Right atrium auricular region (tissue), 2 donors: ENCODE data around the gene NAMPT. TPM values are rescaled to one million over a fixed set of nuclear protein-coding genes. Genes with fewer than 3 reads are reported as not detected.

Experiments used
- DNase-seq: peaks from one replicate; pipeline ENCODE4 v3.0.0-alpha.2; 2019; ENCODE audit warnings: low spot score
- H3K27ac ChIP-seq, 2 donors: fragments of 200-600 bp; sonication (generic); 1 replicate in 1 of 2; 2 replicates in 1 of 2; pipeline ENCODE4 v1.5.1; 2016 to 2019
- H3K27me3 ChIP-seq, 2 donors: fragments of 200-600 bp; sonication (generic); one replicate each; pipeline versions ENCODE4 v1.5.1 to v1.6.0; 2017 to 2019
- H3K36me3 ChIP-seq: fragments of 200-600 bp; sonication (generic); one replicate; pipeline ENCODE4 v1.5.1; 2016
- H3K4me1 ChIP-seq, 2 donors: fragments of 200-600 bp; sonication (generic); one replicate each; pipeline versions ENCODE4 v1.5.1 to v1.6.0; 2017 to 2019
- H3K4me3 ChIP-seq, 2 donors: fragments of 200-600 bp; sonication (generic); 1 replicate in 1 of 2; 2 replicates in 1 of 2; pipeline ENCODE4 v1.5.1; 2017 to 2019; ENCODE audit warnings: mild to moderate bottlenecking in 1 of 2, moderate library complexity in 1 of 2
- H3K9me3 ChIP-seq, 2 donors: fragments of 200-600 bp; sonication (generic); one replicate each; pipeline ENCODE4 v1.5.1; 2019
- total RNA-seq, 2 donors: library from RNA; depleted of rRNA; stranded (reverse); fragments of >200 nt; gene quantifications; one replicate each; pipeline ENCODE4 v1.1.0, GENCODE V29; 2016
- TF ChIP-seq, protein P1 (sequence below), 2 donors: fragments of 200-600 bp; sonication (generic); IDR thresholded peaks; one replicate each; pipeline ENCODE4 v1.5.1; 2019; ENCODE audit warnings: antibody characterized with exemption in 2 of 2

The NAMPT gene
- total RNA-seq, 2 donors from 2014 or later, result 143 to 194 TPM

DNA sequence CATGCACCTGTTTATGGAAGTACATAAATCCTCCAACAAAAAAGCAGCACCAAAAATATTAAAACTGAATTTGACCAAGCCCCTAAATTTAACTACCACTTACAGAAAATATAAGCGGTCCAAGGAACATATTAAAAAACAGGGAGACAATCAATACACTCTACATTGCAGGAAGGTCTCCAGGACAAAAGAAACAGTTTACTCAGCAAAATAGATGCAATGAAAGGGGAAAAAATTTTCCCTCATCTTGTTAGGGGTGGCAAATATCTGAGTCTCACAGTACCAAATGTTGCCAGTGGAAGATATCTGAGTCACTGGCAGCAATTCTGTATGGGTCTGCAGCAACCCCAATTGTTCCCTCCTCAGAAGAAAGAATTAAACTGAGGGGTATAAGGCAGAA lies 50.4 kb downstream of the NAMPT start:
- H3K27ac ChIP-seq, result no peak overlapping the region
- H3K4me3 ChIP-seq, result no peak overlapping the region
- H3K27me3 ChIP-seq, result no peaks in the 10 kb centered on the region
- no peaks in the 10 kb centered on the region for H3K9me3 ChIP-seq
- no peak for DNase-seq
- no peaks in the 10 kb centered on the region for H3K36me3 ChIP-seq
- TF ChIP-seq, protein P1, sequence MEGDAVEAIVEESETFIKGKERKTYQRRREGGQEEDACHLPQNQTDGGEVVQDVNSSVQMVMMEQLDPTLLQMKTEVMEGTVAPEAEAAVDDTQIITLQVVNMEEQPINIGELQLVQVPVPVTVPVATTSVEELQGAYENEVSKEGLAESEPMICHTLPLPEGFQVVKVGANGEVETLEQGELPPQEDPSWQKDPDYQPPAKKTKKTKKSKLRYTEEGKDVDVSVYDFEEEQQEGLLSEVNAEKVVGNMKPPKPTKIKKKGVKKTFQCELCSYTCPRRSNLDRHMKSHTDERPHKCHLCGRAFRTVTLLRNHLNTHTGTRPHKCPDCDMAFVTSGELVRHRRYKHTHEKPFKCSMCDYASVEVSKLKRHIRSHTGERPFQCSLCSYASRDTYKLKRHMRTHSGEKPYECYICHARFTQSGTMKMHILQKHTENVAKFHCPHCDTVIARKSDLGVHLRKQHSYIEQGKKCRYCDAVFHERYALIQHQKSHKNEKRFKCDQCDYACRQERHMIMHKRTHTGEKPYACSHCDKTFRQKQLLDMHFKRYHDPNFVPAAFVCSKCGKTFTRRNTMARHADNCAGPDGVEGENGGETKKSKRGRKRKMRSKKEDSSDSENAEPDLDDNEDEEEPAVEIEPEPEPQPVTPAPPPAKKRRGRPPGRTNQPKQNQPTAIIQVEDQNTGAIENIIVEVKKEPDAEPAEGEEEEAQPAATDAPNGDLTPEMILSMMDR (IDR thresholded peaks at IDR 0.05), result no peak
- H3K4me1 ChIP-seq, result peaks cover 0 to 15% of the 10 kb centered on the region in 2 donors

DNA sequence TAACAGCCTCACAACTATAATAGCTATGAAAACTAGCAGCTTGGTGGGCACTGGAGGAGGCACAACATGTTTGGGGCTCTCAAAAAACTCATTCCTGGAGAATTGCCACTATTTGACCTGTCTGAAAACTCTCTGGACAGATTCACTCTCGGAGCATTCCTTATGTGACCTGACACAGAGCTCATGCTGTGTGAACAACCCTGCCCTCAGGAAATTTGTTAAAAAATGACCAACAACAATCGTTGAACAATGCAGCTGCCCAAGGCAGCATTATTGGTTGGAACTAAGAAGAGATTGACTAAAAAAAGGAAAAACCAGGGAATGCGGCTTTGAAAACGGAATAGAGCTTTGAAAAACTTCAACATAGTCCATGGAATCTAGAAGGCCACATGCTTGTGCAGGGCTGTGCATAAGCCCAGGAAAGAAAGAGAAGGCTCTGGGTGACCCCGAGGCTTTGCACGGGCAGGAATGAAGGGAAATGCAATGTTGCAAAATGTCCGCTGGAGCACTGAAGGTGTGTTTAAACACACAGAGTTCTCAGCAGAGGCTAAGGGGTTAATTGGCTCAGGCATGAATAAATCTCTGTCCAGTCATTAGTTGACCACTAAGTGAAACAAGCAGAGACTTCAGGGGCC lies 52.8 kb downstream of the NAMPT start:
- TF ChIP-seq, protein P1 (IDR thresholded peaks at IDR 0.05), result no peak
- Histone ChIP-seq H3K4me3 (no peak overlapping the region), H3K27me3 (no peaks in the 10 kb centered on the region), H3K4me1 (peaks cover 0 to 15% of the 10 kb centered on the region in 2 donors), H3K27ac (no peak overlapping the region), H3K9me3 (no peaks in the 10 kb centered on the region), H3K36me3 (no peaks in the 10 kb centered on the region)
- no peak for DNase-seq

DNA sequence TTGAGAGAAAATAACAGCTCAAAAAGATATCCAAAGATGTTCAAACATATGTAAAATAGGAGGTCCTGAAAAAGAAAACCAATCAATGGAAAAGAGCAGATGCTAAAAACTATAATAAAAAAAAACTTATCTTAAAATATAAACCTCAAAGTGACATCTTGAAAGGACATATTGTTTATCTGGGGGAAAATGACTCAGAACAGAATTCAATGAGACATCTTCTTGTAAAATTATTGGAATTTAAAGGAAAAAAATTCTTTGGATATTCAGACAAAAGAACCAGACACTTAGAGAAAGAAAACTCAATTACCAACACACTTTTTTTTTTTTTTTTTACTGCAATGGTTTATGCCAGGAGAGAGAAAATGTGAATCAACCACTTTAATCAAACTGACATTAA lies 58.9 kb downstream of the NAMPT start:
- Histone ChIP-seq H3K27ac (no peak overlapping the region), H3K9me3 (no peaks in the 10 kb centered on the region), H3K36me3 (no peaks in the 10 kb centered on the region), H3K4me1 (peaks cover 0 to 5% of the 10 kb centered on the region in 2 donors), H3K27me3 (no peaks in the 10 kb centered on the region), H3K4me3 (no peak overlapping the region)
- TF ChIP-seq, protein P1 (IDR thresholded peaks at IDR 0.05), result no peak
- DNase-seq, result no peak

DNA sequence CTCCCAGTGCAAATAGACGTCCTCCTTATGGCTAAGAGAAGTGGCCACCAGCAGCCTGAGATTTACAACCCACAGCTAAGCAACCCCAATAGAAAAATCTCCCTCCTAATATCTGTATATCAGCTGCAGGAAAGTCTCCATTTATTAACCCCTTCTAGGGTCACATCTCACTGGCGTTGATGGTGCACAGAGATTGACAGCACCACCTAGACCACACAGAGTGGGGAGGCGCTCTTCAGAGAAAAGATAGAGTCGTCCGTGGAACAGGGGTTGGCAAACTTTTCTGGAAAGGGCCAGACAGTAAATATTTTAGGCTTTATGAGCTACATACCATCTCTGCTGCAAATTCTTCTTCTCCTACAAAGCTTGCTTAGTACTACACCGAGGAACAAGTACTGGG lies 60.0 kb downstream of the NAMPT start:
- H3K36me3 ChIP-seq, result no peaks in the 10 kb centered on the region
- H3K27me3 ChIP-seq, result no peaks in the 10 kb centered on the region
- no peak for DNase-seq
- no peaks in the 10 kb centered on the region for H3K9me3 ChIP-seq
- TF ChIP-seq, protein P1 (IDR thresholded peaks at IDR 0.05), result no peak
- H3K4me1 ChIP-seq, result peaks cover 0 to 10% of the 10 kb centered on the region in 2 donors
- H3K27ac ChIP-seq, result no peak overlapping the region
- no peak overlapping the region for H3K4me3 ChIP-seq

DNA sequence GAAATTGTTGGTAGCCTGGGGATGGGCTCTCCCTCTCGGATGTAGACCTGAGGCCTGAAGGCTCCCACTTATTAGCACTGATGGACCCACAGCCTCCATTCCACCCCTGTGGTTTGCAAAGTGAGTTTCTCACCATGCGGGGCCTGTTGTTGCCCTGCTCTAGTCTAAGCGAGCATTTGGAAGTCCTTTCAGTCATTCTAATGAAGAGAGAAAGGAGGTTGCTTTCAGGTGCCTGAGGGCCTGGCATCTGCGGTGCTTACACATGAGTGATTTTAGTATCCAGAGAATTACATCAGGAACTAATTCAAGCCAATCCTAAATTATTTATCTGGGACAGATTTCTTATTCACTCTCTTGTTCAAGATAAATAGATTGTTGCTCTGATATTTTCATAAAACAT lies 61.6 kb downstream of the NAMPT start:
- H3K27ac ChIP-seq, result no peak overlapping the region
- no peak for DNase-seq
- TF ChIP-seq, protein P1 (IDR thresholded peaks at IDR 0.05), result no peak
- no peak overlapping the region for H3K4me3 ChIP-seq
- H3K4me1 ChIP-seq, result peaks cover 0 to 27% of the 10 kb centered on the region in 2 donors
- no peaks in the 10 kb centered on the region for H3K27me3 ChIP-seq
- H3K9me3 ChIP-seq, result no peaks in the 10 kb centered on the region
- no peaks in the 10 kb centered on the region for H3K36me3 ChIP-seq

DNA sequence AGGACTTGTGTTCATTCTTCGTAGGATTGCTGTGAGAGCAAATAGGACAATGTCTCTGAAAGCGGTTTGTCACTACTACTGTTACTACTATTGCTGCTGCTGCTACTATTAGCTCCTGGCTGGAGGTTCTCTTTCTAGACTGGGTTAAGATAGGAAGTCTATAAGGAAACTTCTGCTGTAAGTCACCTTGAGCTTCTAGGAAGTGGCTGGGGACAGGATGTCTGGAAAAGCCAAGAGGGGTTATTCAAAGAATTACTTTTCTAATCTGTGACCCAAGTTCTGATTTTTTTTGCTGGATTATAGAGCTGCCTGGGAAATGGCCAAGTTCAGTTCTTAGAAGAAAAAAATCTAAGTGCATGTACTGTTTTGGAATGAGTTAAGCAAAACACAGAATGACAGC lies 62.2 kb downstream of the NAMPT start:
- DNase-seq, result no peak
- TF ChIP-seq, protein P1 (IDR thresholded peaks at IDR 0.05), result no peak
- Histone ChIP-seq H3K4me3 (no peak overlapping the region), H3K9me3 (no peaks in the 10 kb centered on the region), H3K27ac (peak overlapping the region in 1 of 2 donors; percentile 3), H3K4me1 (peaks cover 0 to 33% of the 10 kb centered on the region in 2 donors), H3K27me3 (no peaks in the 10 kb centered on the region), H3K36me3 (no peaks in the 10 kb centered on the region)
